Mucosa of descending colon (tissue), 3 donors: Measurements from ENCODE around the gene CA5A. TPM values are rescaled to one million over a fixed set of nuclear protein-coding genes. Genes with fewer than 3 reads are reported as not detected.

Experiments used
- ATAC-seq: fragments of 200-7000 bp; cut with Tn5 transposase; one replicate; pipeline ENCODE4 v1.9.1; 2020; ENCODE audit warnings: mild to moderate bottlenecking, moderate library complexity
- DNase-seq, 3 donors: peaks; one replicate each; pipeline ENCODE4 v3.0.0-alpha.2; 2020
- H3K36me3 ChIP-seq: fragments of 200-600 bp; one replicate; pipeline ENCODE4 v1.8.0; 2021; ENCODE audit warnings: low read depth, mild to moderate bottlenecking
- H3K4me1 ChIP-seq: fragments of 200-600 bp; one replicate; pipeline ENCODE4 v1.8.0; 2021; ENCODE audit warnings: low read depth, mild to moderate bottlenecking
- H3K4me3 ChIP-seq: fragments of 200-600 bp; one replicate; pipeline ENCODE4 v1.8.0; 2021; ENCODE audit warnings: mild to moderate bottlenecking
- H3K9me3 ChIP-seq: fragments of 200-600 bp; one replicate; pipeline ENCODE4 v1.8.0; 2021; ENCODE audit warnings: mild to moderate bottlenecking
- CTCF ChIP-seq: fragments of 200-600 bp; IDR thresholded peaks from one replicate; pipeline ENCODE4 v1.8.0; 2022; ENCODE audit warnings: antibody characterized with exemption, mild to moderate bottlenecking
- intact Hi-C, 2 donors: fragments of 100-400 bp; cut with DNase I in 1 of 2; cut with micrococcal nuclease in 1 of 2; formaldehyde crosslinking; loops; one replicate each; pipeline versions ENCODE4 v1.11.0 to v1.11.1; 2022; cut with DNase I, micrococcal nuclease
- total RNA-seq, 3 donors: library from RNA; stranded (reverse); fragmentation: NEBNext Ultra II Directional in 2 of 3; extraction: Animal tissue kit (Norgen Biotek cat#: 25700) in 2 of 3; gene quantifications; one replicate each; pipeline versions ENCODE4 v1.2.1 to v1.2.4, GENCODE V29; 2021 to 2023
- donor health status: DM: no; HTN: no; CAD: no; lungs with moderate emphysema.
- donor health status: DM: no; HTN: no; CAD: no.
- donor health status: DM: no; HTN: yes; CAD: no.

CA5A gene
- total RNA-seq, 3 donors from 2014 or later = 0.05 to 0.25 TPM; not detected in 1

DNA sequence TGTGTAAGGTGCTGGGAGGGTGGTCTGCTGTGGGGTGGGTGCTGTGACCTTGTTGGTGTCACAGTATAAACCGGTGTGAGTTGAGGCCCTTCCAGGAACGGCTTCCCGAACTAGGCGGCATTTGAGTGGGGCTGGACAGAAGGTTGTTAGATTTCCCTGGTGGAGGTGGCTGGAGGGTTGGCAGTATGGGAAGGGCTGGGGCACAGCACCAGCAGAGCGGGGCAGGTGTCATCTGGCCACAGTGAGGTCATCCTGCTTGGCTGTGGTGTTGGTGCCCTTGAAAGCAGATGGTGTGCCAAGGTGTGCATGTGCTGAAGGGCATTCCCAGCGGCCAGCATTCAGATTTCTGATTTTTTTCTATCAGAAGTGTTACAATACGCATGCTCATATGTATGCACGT lies 43.0 kb upstream of the CA5A start:
- ATAC-seq (no peak), DNase-seq (no peak)
- intact Hi-C loops = no loop called here
- no peaks in the 10 kb centered on the region for H3K36me3 ChIP-seq
- no peak for TF ChIP-seq CTCF
- H3K4me1 ChIP-seq = no peaks in the 10 kb centered on the region
- no peaks in the 10 kb centered on the region for H3K9me3 ChIP-seq
- H3K4me3 ChIP-seq = no peak overlapping the region

DNA sequence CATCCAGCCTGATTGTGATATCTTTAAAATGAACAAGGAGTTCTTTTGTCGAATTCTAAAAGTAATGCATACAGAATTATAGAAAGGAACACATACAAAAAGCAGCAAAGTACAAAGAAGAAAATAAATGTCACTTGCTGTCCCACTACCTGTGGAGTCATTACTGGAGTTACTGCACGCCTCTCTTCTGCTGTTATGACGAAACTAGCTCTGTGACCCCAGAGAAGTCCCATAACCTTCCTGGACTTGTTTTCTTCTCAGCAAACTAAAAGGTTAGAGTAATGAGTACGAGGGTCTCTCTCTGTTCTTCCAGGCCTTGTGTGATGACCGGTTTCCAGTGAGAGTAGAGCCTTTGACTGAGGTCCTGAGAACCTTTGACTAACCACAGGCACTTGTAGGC lies 41.8 kb upstream of the CA5A start:
- TF ChIP-seq CTCF = no peak
- no peak for DNase-seq
- Histone ChIP-seq H3K4me3 (no peak overlapping the region), H3K9me3 (no peaks in the 10 kb centered on the region), H3K4me1 (no peaks in the 10 kb centered on the region), H3K36me3 (no peaks in the 10 kb centered on the region)
- intact Hi-C loops = no loop called here
- ATAC-seq = no peak

DNA sequence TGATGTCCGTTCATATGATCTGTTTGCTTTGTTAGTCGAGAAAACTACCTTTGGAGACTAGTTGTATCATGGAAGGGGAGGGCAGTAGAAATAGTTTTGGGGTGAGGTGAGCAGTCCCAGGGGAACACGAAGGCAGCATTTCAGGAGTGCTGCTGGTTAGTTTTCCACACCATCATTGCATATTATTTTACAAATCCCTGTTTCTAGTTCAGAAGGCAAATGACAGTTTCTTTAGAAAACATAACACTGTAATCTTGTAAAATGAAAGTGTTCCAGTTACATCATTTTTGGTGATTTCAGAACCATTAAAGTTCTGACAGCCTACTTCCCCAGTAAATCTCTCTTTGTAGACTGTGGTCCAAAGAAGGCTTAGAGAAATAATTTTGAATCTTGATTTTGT lies 40.3 kb upstream of the CA5A start:
- DNase-seq (no peak), ATAC-seq (no peak)
- H3K9me3 ChIP-seq = peaks cover 10% of the 10 kb centered on the region
- intact Hi-C loops = no loop called here
- TF ChIP-seq CTCF = no peak
- H3K4me3 ChIP-seq = no peak overlapping the region
- no peaks in the 10 kb centered on the region for H3K4me1 ChIP-seq
- no peaks in the 10 kb centered on the region for H3K36me3 ChIP-seq

- intact Hi-C loops = no loop called here
- no peak for ATAC-seq
- Histone ChIP-seq H3K9me3 (peaks cover 19% of the 10 kb centered on the region), H3K4me3 (no peak overlapping the region), H3K36me3 (no peaks in the 10 kb centered on the region), H3K4me1 (no peaks in the 10 kb centered on the region)
- TF ChIP-seq CTCF = no peak
- no peak for DNase-seq
These were observed 37.8 kb upstream of the CA5A start for GRCh38 chr16:87974178-87974577.

GRCh38 chr16:87973717-87974116 lies 37.4 kb upstream of the CA5A start:
- Histone ChIP-seq H3K36me3 (no peaks in the 10 kb centered on the region), H3K4me1 (no peaks in the 10 kb centered on the region), H3K4me3 (no peak overlapping the region), H3K9me3 (peaks cover 19% of the 10 kb centered on the region)
- DNase-seq = no peak
- intact Hi-C loops = no loop called here
- TF ChIP-seq CTCF = no peak
- no peak for ATAC-seq

GRCh38 chr16:87971933-87972332 lies 35.6 kb upstream of the CA5A start:
- ATAC-seq (no peak), DNase-seq (no peak)

More at GRCh38 chr16:87971933-87972332, 35.6 kb upstream of the CA5A start:
- TF ChIP-seq CTCF = no peak
- intact Hi-C loops = no loop called here
- Histone ChIP-seq H3K36me3 (no peaks in the 10 kb centered on the region), H3K9me3 (peaks cover 19% of the 10 kb centered on the region), H3K4me1 (peaks cover under 1% of the 10 kb centered on the region), H3K4me3 (no peak overlapping the region)
